ENCODE data around the gene ZNF557.

Gene ZNF557

GRCh38 chr19:7125221-7125620, 55.7 kb downstream of the ZNF557 start:
- DNase-seq (ENCODE audit: low read depth in 2 of 2), result no peak

- DNase-seq (ENCODE audit: low read depth in 2 of 2), result no peak
These were observed 56.6 kb downstream of the ZNF557 start for GRCh38 chr19:7126132-7126531.

- DNase-seq (ENCODE audit: low read depth in 2 of 2), result no peak
These were observed 60.5 kb downstream of the ZNF557 start for GRCh38 chr19:7130043-7130442.

DNA sequence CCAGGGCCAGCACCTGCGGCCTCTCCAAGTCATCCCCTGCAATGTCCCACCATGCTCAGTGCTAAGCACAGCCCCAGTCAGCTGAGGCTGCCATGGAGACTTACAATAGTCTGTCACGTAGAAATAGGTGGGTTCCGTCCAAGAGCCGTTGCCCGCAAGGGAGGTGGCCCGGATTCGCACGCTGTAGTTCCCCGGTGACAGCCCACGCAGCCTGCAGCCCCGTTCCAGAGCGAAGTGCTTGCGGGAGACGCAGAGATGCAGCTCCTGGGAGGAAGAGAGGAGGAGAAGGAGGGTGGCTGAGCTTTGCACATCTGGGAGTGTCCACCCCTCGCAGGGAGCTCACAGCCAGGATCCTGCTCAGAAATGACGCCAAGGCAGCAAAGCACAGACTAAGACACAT, 62.6 kb downstream of the ZNF557 start:
- no peak for DNase-seq (ENCODE audit: low read depth in 2 of 2)

- DNase-seq (ENCODE audit: low read depth in 2 of 2), result no peak
These were observed 67.6 kb downstream of the ZNF557 start for GRCh38 chr19:7137120-7137519.

Data from fibroblast of skin of left quadriceps (primary cell).